GM18502 (cell line): Measurements from ENCODE around the gene NDUFC2.
"Not testable (repeated sequence)": the region's sequence is repeated elsewhere in the genome, so short reads cannot be mapped to it uniquely, and the experiment has no call there.

Experiments used
- ATAC-seq: cut with Tn5 transposase; IDR thresholded peaks from one replicate; pipeline ENCODE4 v1.9.1; 2021; ENCODE audit warnings: mild to moderate bottlenecking; ENCODE audit not compliant: unreplicated experiment, poor library complexity

Gene NDUFC2

GRCh38 chr11:78059749-78060328 lies 19.8 kb downstream of the NDUFC2 start:
- not testable (repeated sequence) for ATAC-seq

GRCh38 chr11:78057462-78058055 lies 22.1 kb downstream of the NDUFC2 start:
- no peak for ATAC-seq

GRCh38 chr11:78056093-78056492 lies 23.6 kb downstream of the NDUFC2 start:
- no peak for ATAC-seq

GRCh38 chr11:78054971-78055370 lies 24.7 kb downstream of the NDUFC2 start:
- ATAC-seq = no peak

GRCh38 chr11:78050964-78051831 lies 28.5 kb downstream of the NDUFC2 start:
- no peak for ATAC-seq

GRCh38 chr11:78049348-78049747 lies 30.3 kb downstream of the NDUFC2 start:
- ATAC-seq = no peak

- ATAC-seq = no peak
These were observed 31.1 kb downstream of the NDUFC2 start for GRCh38 chr11:78048561-78048960.

- ATAC-seq = no peak
These were observed 33.2 kb downstream of the NDUFC2 start for GRCh38 chr11:78046486-78046854.

GRCh38 chr11:78045851-78046485 lies 33.7 kb downstream of the NDUFC2 start:
- ATAC-seq = peak; percentile 62

- ATAC-seq = no peak
These were observed 35.0 kb downstream of the NDUFC2 start for GRCh38 chr11:78044706-78045105.

- ATAC-seq = no peak
These were observed 37.7 kb downstream of the NDUFC2 start for GRCh38 chr11:78041843-78042440.

GRCh38 chr11:78041380-78041719 lies 38.3 kb downstream of the NDUFC2 start:
- not testable (repeated sequence) for ATAC-seq

- ATAC-seq = no peak
These were observed 38.8 kb downstream of the NDUFC2 start for GRCh38 chr11:78040691-78041379.

GRCh38 chr11:78039919-78040671 lies 39.6 kb downstream of the NDUFC2 start:
- ATAC-seq = peak; percentile 54

- peak; percentile 8 for ATAC-seq
These were observed 40.2 kb downstream of the NDUFC2 start for GRCh38 chr11:78039391-78039918.

- ATAC-seq = no peak
These were observed 40.9 kb downstream of the NDUFC2 start for GRCh38 chr11:78038697-78039313.

- no peak for ATAC-seq
These were observed 41.6 kb downstream of the NDUFC2 start for GRCh38 chr11:78037825-78038620.

- ATAC-seq = no peak
These were observed 42.6 kb downstream of the NDUFC2 start for GRCh38 chr11:78037056-78037455.
